ENCODE measurements around the gene SORL1-AS1.

Gene SORL1-AS1

GRCh38 chr11:121414141-121414913, 38.4 kb downstream of the SORL1-AS1 start:
- H3K4me3 Mint-ChIP-seq: no peak overlapping the region
- Histone ChIP-seq H3K4me2 (replicated peaks; ENCODE audit: extremely low read depth, low read length, poor library complexity, severe bottlenecking) (no peak overlapping the region), H3K4me3 (replicated peaks in 1 of 3; ENCODE audit: low read depth in 2 of 3, low read length in 3 of 3) (no peak overlapping the region), H3K4me1 (ENCODE audit: control insufficient read depth in 1 of 2, insufficient read depth in 2 of 2, low read length in 2 of 2) (peaks cover 56 to 58% of the 10 kb centered on the region in 2 donors), H3K79me2 (ENCODE audit: insufficient read depth, low read length) (no peaks in the 10 kb centered on the region), H3K9ac (ENCODE audit: insufficient read depth, low read length, poor library complexity, severe bottlenecking) (no peak overlapping the region), H3K27me3 (ENCODE audit: control insufficient read depth in 2 of 2, insufficient read depth in 2 of 2, low read length in 2 of 2) (no peaks in the 10 kb centered on the region), H3K9me3 (replicated peaks in 1 of 2; ENCODE audit: control insufficient read depth in 1 of 2, insufficient read depth in 1 of 2, low read length in 2 of 2) (no peaks in the 10 kb centered on the region), H3K27ac (ENCODE audit: low read depth in 1 of 2, low read length in 2 of 2) (no peak overlapping the region), H3K36me3 (replicated peaks in 1 of 2; ENCODE audit: control insufficient read depth in 1 of 2, insufficient read depth in 2 of 2, low read length in 2 of 2) (no peaks in the 10 kb centered on the region), H2AFZ (ENCODE audit: insufficient read depth, low read depth, low read length, poor library complexity, severe bottlenecking) (no peak overlapping the region), H4K20me1 (ENCODE audit: insufficient read depth, low read length) (no peaks in the 10 kb centered on the region)
- peak overlapping the region in 4 of 7 donors; percentile 69 to 78 (median 74) for H3K27ac Mint-ChIP-seq
- DNase-seq: peak in 2 of 3 donors; percentile 40 to 63
- H3K36me3 Mint-ChIP-seq: no peaks in the 10 kb centered on the region
- peaks cover 0 to 6% (median 0%) of the 10 kb centered on the region in 3 donors for H3K27me3 Mint-ChIP-seq (ENCODE audit: low read depth in 3 of 3)
- 0% methylated on average over 1 of the region's 2 CpGs for WGBS (ENCODE audit: insufficient coverage)
- TF ChIP-seq, protein P1, sequence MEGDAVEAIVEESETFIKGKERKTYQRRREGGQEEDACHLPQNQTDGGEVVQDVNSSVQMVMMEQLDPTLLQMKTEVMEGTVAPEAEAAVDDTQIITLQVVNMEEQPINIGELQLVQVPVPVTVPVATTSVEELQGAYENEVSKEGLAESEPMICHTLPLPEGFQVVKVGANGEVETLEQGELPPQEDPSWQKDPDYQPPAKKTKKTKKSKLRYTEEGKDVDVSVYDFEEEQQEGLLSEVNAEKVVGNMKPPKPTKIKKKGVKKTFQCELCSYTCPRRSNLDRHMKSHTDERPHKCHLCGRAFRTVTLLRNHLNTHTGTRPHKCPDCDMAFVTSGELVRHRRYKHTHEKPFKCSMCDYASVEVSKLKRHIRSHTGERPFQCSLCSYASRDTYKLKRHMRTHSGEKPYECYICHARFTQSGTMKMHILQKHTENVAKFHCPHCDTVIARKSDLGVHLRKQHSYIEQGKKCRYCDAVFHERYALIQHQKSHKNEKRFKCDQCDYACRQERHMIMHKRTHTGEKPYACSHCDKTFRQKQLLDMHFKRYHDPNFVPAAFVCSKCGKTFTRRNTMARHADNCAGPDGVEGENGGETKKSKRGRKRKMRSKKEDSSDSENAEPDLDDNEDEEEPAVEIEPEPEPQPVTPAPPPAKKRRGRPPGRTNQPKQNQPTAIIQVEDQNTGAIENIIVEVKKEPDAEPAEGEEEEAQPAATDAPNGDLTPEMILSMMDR (IDR thresholded peaks at IDR 0.05): no peak
- intact Hi-C loops (cut with micrococcal nuclease): no loop called here
- peaks cover 60% of the 10 kb centered on the region for H3K4me1 Mint-ChIP-seq
- no peaks in the 10 kb centered on the region for H3K9me3 Mint-ChIP-seq

- Mint-ChIP-seq H3K27ac (peak overlapping the region in 1 of 7 donors; percentile 63), H3K27me3 (ENCODE audit: low read depth in 3 of 3) (peaks cover 0 to 1% (median 0%) of the 10 kb centered on the region in 3 donors), H3K4me1 (peaks cover 45% of the 10 kb centered on the region), H3K4me3 (no peak overlapping the region), H3K36me3 (no peaks in the 10 kb centered on the region), H3K9me3 (no peaks in the 10 kb centered on the region)
- Histone ChIP-seq H3K27me3 (ENCODE audit: control insufficient read depth in 2 of 2, insufficient read depth in 2 of 2, low read length in 2 of 2) (no peaks in the 10 kb centered on the region), H3K9me3 (replicated peaks in 1 of 2; ENCODE audit: control insufficient read depth in 1 of 2, insufficient read depth in 1 of 2, low read length in 2 of 2) (no peaks in the 10 kb centered on the region), H4K20me1 (ENCODE audit: insufficient read depth, low read length) (no peaks in the 10 kb centered on the region), H3K36me3 (replicated peaks in 1 of 2; ENCODE audit: control insufficient read depth in 1 of 2, insufficient read depth in 2 of 2, low read length in 2 of 2) (no peaks in the 10 kb centered on the region), H3K79me2 (ENCODE audit: insufficient read depth, low read length) (no peaks in the 10 kb centered on the region), H3K27ac (ENCODE audit: low read depth in 1 of 2, low read length in 2 of 2) (no peak overlapping the region), H3K4me1 (ENCODE audit: control insufficient read depth in 1 of 2, insufficient read depth in 2 of 2, low read length in 2 of 2) (peaks cover 42 to 43% of the 10 kb centered on the region in 2 donors), H2AFZ (ENCODE audit: insufficient read depth, low read depth, low read length, poor library complexity, severe bottlenecking) (no peak overlapping the region), H3K9ac (ENCODE audit: insufficient read depth, low read length, poor library complexity, severe bottlenecking) (no peak overlapping the region), H3K4me2 (replicated peaks; ENCODE audit: extremely low read depth, low read length, poor library complexity, severe bottlenecking) (no peak overlapping the region), H3K4me3 (replicated peaks in 1 of 3; ENCODE audit: low read depth in 2 of 3, low read length in 3 of 3) (no peak overlapping the region)
- no peak for DNase-seq
- intact Hi-C loops (cut with micrococcal nuclease): no loop called here
- TF ChIP-seq, protein P1 (IDR thresholded peaks at IDR 0.05): no peak
- 100% methylated on average over 1 of the region's 4 CpGs for WGBS (ENCODE audit: insufficient coverage)
Measured at GRCh38 chr11:121412711-121413415, 39.9 kb downstream of the SORL1-AS1 start.
